PC-9 (cell line): Measurements from ENCODE around the gene FCN3. TPM values are rescaled to one million over a fixed set of nuclear protein-coding genes. Genes with fewer than 3 reads are reported as not detected.

Source experiments
- BruUV-seq: library from RNA; stranded (reverse); fragments of 400-500 nt; replicated peaks from 2 replicates; lab custom pipeline; 2021; lab: Mats Ljungman, UMichigan
- CTCF ChIA-PET: fragments of 300-600 bp; sonication (Branson Sonifier 250); formaldehyde crosslinking; loops from one replicate; lab custom pipeline; 2022; ENCODE audit warnings: antibody characterized with exemption; lab: Charles Lee
- POLR2A ChIA-PET: fragments of 300-600 bp; sonication (Branson Sonifier 250); formaldehyde crosslinking; loops from one replicate; lab custom pipeline; 2022; ENCODE audit warnings: antibody characterized with exemption; ENCODE audit not compliant: unreplicated experiment; lab: Charles Lee
- DNase-seq, 2 experiments: peaks; one replicate each; pipeline versions ENCODE4 v3.0.0 to v3.0.0-alpha.2; 2015 to 2022; ENCODE audit warnings: mixed read lengths in 1 of 2
- H2AFZ ChIP-seq: fragments of 200-600 bp; sonication (generic); 2 replicates; pipeline ENCODE4 v1.8.1; 2017; ENCODE audit warnings: antibody characterized with exemption
- H3F3A ChIP-seq: fragments of 200-600 bp; sonication (generic); 2 replicates; pipeline ENCODE4 v1.8.1; 2017; ENCODE audit warnings: antibody characterized with exemption, mild to moderate bottlenecking, low read depth; ENCODE audit not compliant: insufficient read depth
- H3K27ac ChIP-seq: fragments of 200-600 bp; sonication (generic); 2 replicates; pipeline ENCODE4 v1.6.1; 2016; ENCODE audit warnings: mixed run types
- H3K27me3 ChIP-seq: fragments of 200-600 bp; sonication (generic); 2 replicates; pipeline ENCODE4 v1.6.1; 2016; ENCODE audit warnings: low read depth, mixed run types; ENCODE audit not compliant: insufficient read depth
- H3K36me3 ChIP-seq: fragments of 200-600 bp; sonication (generic); 2 replicates; pipeline ENCODE4 v1.6.1; 2016; ENCODE audit warnings: low read depth, mixed run types
- H3K4me1 ChIP-seq: fragments of 200-600 bp; sonication (generic); replicated peaks from 2 replicates; pipeline ENCODE4 v1.6.1; 2016; ENCODE audit warnings: mixed run types; ENCODE audit not compliant: insufficient read depth
- H3K4me2 ChIP-seq: fragments of 200-600 bp; sonication (generic); 2 replicates; pipeline ENCODE4 v1.6.1; 2017; ENCODE audit warnings: mixed run types
- H3K4me3 ChIP-seq: fragments of 200-600 bp; sonication (generic); 2 replicates; pipeline ENCODE4 v1.6.1; 2016; ENCODE audit warnings: mixed run types
- H3K79me2 ChIP-seq: fragments of 200-600 bp; sonication (generic); 2 replicates; pipeline ENCODE4 v1.6.1; 2017; ENCODE audit warnings: low read depth, mixed run types
- H3K9me2 ChIP-seq: fragments of 200-600 bp; sonication (generic); 2 replicates; pipeline ENCODE4 v1.8.1; 2017; ENCODE audit warnings: mild to moderate bottlenecking; ENCODE audit not compliant: insufficient read depth
- H3K9me3 ChIP-seq: fragments of 200-600 bp; sonication (generic); 2 replicates; pipeline ENCODE4 v1.8.1; 2016; ENCODE audit warnings: low read depth; ENCODE audit not compliant: insufficient read depth
- H4K20me1 ChIP-seq: fragments of 200-600 bp; sonication (generic); 2 replicates; pipeline ENCODE4 v1.8.1; 2017; ENCODE audit not compliant: insufficient read depth
- EZH2 ChIP-seq: fragments of 200-600 bp; sonication (generic); IDR thresholded peaks from 2 replicates; pipeline ENCODE4 v1.8.0; 2017; ENCODE audit warnings: antibody characterized with exemption, low read depth
- intact Hi-C: fragments of 100-400 bp; cut with micrococcal nuclease; formaldehyde crosslinking; loops from one replicate; pipeline ENCODE4 v1.10.0; 2022; ENCODE audit not compliant: unreplicated experiment
- total RNA-seq: library from RNA; stranded (reverse); gene quantifications from 2 replicates; pipeline ENCODE4 v1.2.3, GENCODE V29; 2021
- TF ChIP-seq, protein P1 (sequence below): fragments of 200-600 bp; sonication (generic); conservative IDR thresholded peaks from 2 replicates; pipeline ENCODE4 v1.6.1; 2017; ENCODE audit warnings: mixed run types, antibody characterized with exemption, mild to moderate bottlenecking, moderate library complexity

FCN3 gene
- total RNA-seq, 1 experiment from 2014 or later: not detected

DNA sequence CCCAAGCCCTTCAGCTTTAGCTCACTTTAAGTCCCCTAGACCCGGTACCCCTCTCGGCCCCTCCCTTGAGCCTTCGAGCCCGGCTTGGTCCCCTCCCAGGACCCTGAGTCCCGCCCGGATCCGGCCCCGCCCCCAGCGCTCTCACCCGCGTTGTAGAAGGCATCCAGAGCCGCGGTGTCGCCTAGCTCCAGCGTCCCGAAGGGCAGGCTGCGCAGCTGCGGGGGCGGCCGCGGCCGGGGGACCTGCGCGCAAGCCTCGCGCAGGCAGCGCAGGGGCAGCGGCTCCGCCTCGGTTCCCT is 8.6 kb downstream of the FCN3 start:
- Histone ChIP-seq H3K27me3 (no peaks in the 10 kb centered on the region), H3F3A (no peaks in the 10 kb centered on the region), H3K9me3 (no peaks in the 10 kb centered on the region), H3K36me3 (no peaks in the 10 kb centered on the region), H4K20me1 (no peaks in the 10 kb centered on the region), H3K79me2 (no peaks in the 10 kb centered on the region), H3K4me2 (peak overlapping the region; percentile 80), H3K9me2 (no peaks in the 10 kb centered on the region), H2AFZ (peak overlapping the region; percentile 79), H3K27ac (no peak overlapping the region), H3K4me3 (peak overlapping the region; percentile 70), H3K4me1 (peaks cover 9% of the 10 kb centered on the region; the same call in 1 of the 2 replicates)
- TF ChIP-seq, protein P1, sequence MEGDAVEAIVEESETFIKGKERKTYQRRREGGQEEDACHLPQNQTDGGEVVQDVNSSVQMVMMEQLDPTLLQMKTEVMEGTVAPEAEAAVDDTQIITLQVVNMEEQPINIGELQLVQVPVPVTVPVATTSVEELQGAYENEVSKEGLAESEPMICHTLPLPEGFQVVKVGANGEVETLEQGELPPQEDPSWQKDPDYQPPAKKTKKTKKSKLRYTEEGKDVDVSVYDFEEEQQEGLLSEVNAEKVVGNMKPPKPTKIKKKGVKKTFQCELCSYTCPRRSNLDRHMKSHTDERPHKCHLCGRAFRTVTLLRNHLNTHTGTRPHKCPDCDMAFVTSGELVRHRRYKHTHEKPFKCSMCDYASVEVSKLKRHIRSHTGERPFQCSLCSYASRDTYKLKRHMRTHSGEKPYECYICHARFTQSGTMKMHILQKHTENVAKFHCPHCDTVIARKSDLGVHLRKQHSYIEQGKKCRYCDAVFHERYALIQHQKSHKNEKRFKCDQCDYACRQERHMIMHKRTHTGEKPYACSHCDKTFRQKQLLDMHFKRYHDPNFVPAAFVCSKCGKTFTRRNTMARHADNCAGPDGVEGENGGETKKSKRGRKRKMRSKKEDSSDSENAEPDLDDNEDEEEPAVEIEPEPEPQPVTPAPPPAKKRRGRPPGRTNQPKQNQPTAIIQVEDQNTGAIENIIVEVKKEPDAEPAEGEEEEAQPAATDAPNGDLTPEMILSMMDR: no peak
- no peak for TF ChIP-seq EZH2
- intact Hi-C loops: loop anchor here (1.0 to 5.0 kb wide), 3 partner anchors 17 to 44 kb away; partner anchors contain the start of genes CD164L2 and TMEM222
- POLR2A ChIA-PET: interaction anchor here (0.5 to 1.0 kb wide), 5 partner anchors 19 to 723 kb away, joined by 4 to 24 read pairs (median 4); partner anchors contain the start of genes EYA3 and SYTL1
- BruUV-seq: no TSS peak
- DNase-seq: peak in 1 of 2 experiments; percentile 81
- CTCF ChIA-PET: interaction anchor here (0.6 to 1.1 kb wide), 7 partner anchors 12 to 835 kb away, joined by 3 to 8 read pairs (median 5); partner anchors contain the start of gene CD164L2

GRCh38 chr1:27365372-27366112 is 9.1 kb downstream of the FCN3 start:
- H3K4me2 ChIP-seq: peak overlapping the region; percentile 80
- BruUV-seq: no TSS peak
- ChIA-PET POLR2A (interaction anchor here (0.5 to 1.0 kb wide), 5 partner anchors 19 to 723 kb away, joined by 4 to 24 read pairs (median 4); partner anchors contain the start of gene EYA3), CTCF (interaction anchor here (0.5 to 1.0 kb wide), 7 partner anchors 17 to 834 kb away, joined by 3 to 8 read pairs (median 5); partner anchors contain the start of gene CD164L2)
- no peak overlapping the region for H3K27ac ChIP-seq
- peak; percentile 51 to 80 for DNase-seq
- no peaks in the 10 kb centered on the region for H3K9me3 ChIP-seq
- H3K36me3 ChIP-seq: no peaks in the 10 kb centered on the region
- peak overlapping the region; percentile 70 for H3K4me3 ChIP-seq
- no peaks in the 10 kb centered on the region for H3K79me2 ChIP-seq
- H3K9me2 ChIP-seq: no peaks in the 10 kb centered on the region
- H3K4me1 ChIP-seq: peaks cover 9% of the 10 kb centered on the region; the same call in 1 of the 2 replicates
- H2AFZ ChIP-seq: peak overlapping the region; percentile 79
- no peaks in the 10 kb centered on the region for H3F3A ChIP-seq
- TF ChIP-seq, protein P1: no peak
- TF ChIP-seq EZH2: no peak
- intact Hi-C loops: loop anchor here (1.0 to 5.0 kb wide), 3 partner anchors 17 to 43 kb away; partner anchors contain the start of genes CD164L2 and TMEM222
- H3K27me3 ChIP-seq: no peaks in the 10 kb centered on the region
- H4K20me1 ChIP-seq: no peaks in the 10 kb centered on the region

DNA sequence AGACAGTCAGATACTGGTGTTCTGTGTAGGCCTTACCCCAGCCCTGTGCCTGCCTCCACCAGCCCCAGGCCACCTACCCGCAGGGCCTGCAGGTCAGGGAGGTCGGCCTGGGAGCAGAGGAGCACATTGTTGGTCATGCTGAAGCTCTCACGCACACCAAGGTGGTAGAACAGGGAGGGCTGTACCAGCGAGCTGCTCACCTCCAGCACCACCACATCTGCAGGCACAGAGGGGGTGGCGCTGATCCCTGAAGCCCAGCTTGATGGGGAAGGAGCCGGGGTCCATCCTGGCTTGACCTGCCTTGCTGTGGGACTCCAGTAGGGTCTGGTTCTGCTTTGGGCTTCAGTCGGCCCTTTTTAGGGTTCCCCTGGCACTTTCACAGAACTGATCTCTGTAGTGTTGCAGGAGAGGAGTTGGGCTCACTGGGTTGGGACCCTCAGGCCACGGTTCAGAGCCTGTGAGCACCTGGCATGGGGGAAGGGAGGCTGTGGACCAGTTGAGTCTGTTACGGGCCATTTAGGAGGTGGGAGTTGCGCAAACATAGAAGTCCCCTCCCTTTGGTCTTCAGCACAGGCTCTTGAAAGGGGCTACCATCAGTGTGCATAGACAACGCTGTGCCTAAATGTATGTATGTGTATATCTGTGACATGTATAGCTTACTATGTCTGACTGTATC is 9.8 kb downstream of the FCN3 start:
- H3K4me1 ChIP-seq: peaks cover 9% of the 10 kb centered on the region; the same call in 1 of the 2 replicates
- no peak overlapping the region for H3K27ac ChIP-seq
- no peaks in the 10 kb centered on the region for H3K27me3 ChIP-seq
- TF ChIP-seq, protein P1: no peak
- no peak for TF ChIP-seq EZH2
- no peaks in the 10 kb centered on the region for H3K79me2 ChIP-seq
- no peak overlapping the region for H2AFZ ChIP-seq
- TSS peak; percentile 45 for BruUV-seq
- no peaks in the 10 kb centered on the region for H3F3A ChIP-seq
- H3K9me2 ChIP-seq: no peaks in the 10 kb centered on the region
- no peaks in the 10 kb centered on the region for H3K36me3 ChIP-seq
- CTCF ChIA-PET: interaction anchor here (0.5 to 0.8 kb wide), 3 partner anchors 82 to 493 kb away, joined by 3 to 6 read pairs (median 5); no protein-coding TSS in a partner anchor
- no peaks in the 10 kb centered on the region for H4K20me1 ChIP-seq
- H3K4me3 ChIP-seq: peak overlapping the region; percentile 70; the same call in 1 of the 2 replicates
- no peak for DNase-seq
- no peaks in the 10 kb centered on the region for H3K9me3 ChIP-seq
- intact Hi-C loops: loop anchor here (5.0 kb wide), 1 partner anchor 43 kb away; the partner anchor contains the start of gene TMEM222
- peak overlapping the region; percentile 80 for H3K4me2 ChIP-seq
- POLR2A ChIA-PET: interaction anchor here (0.8 to 1.0 kb wide), 3 partner anchors 18 to 276 kb away, joined by 4 to 24 read pairs (median 4); no protein-coding TSS in a partner anchor
